Central memory CD4-positive, alpha-beta T cell (primary cell): ENCODE measurements around the gene FCN2.
"Not testable (repeated sequence)": the region's sequence is repeated elsewhere in the genome, so short reads cannot be mapped to it uniquely, and the experiment has no call there.

Experiments
- DNase-seq: peaks from one replicate; pipeline ENCODE4 v3.0.0; 2022

Gene FCN2

GRCh38 chr9:134847752-134848432, 32.7 kb upstream of the FCN2 start:
- no peak for DNase-seq

GRCh38 chr9:134848504-134848903, 32.1 kb upstream of the FCN2 start:
- no peak for DNase-seq

GRCh38 chr9:134850611-134851010, 30.0 kb upstream of the FCN2 start:
- no peak for DNase-seq

- no peak for DNase-seq
Measured at GRCh38 chr9:134851020-134851419, 29.6 kb upstream of the FCN2 start.

- no peak for DNase-seq
Measured at GRCh38 chr9:134852906-134853654, 27.5 kb upstream of the FCN2 start.

GRCh38 chr9:134853893-134854292, 26.7 kb upstream of the FCN2 start:
- DNase-seq, result no peak

GRCh38 chr9:134854541-134854981, 26.0 kb upstream of the FCN2 start:
- no peak for DNase-seq

GRCh38 chr9:134855231-134855899, 25.2 kb upstream of the FCN2 start:
- DNase-seq, result no peak

GRCh38 chr9:134855900-134856377, 24.7 kb upstream of the FCN2 start:
- no peak for DNase-seq

GRCh38 chr9:134857451-134857850, 23.2 kb upstream of the FCN2 start:
- not testable (repeated sequence) for DNase-seq

GRCh38 chr9:134858051-134858841, 22.4 kb upstream of the FCN2 start:
- no peak for DNase-seq

GRCh38 chr9:134860510-134860909, 20.1 kb upstream of the FCN2 start:
- DNase-seq, result no peak

- DNase-seq, result no peak
Measured at GRCh38 chr9:134861595-134862334, 18.8 kb upstream of the FCN2 start.

GRCh38 chr9:134863306-134863902, 17.2 kb upstream of the FCN2 start:
- no peak for DNase-seq

GRCh38 chr9:134863941-134864820, 16.4 kb upstream of the FCN2 start:
- no peak for DNase-seq

- no peak for DNase-seq
Measured at GRCh38 chr9:134864821-134865190, 15.8 kb upstream of the FCN2 start.

- no peak for DNase-seq
Measured at GRCh38 chr9:134867917-134868750, 12.5 kb upstream of the FCN2 start.

GRCh38 chr9:134868751-134869553, 11.7 kb upstream of the FCN2 start:
- DNase-seq, result no peak
